GM18505 (cell line): Measurements from ENCODE around the gene PWWP2A.
"Not testable (repeated sequence)": the region's sequence is repeated elsewhere in the genome, so short reads cannot be mapped to it uniquely, and the experiment has no call there.

ENCODE experiments used
- ATAC-seq: cut with Tn5 transposase; IDR thresholded peaks from one replicate; pipeline ENCODE4 v1.9.1; 2021; ENCODE audit not compliant: unreplicated experiment
- POLR2A ChIP-seq: IDR thresholded peaks from 4 replicates; pipeline ENCODE4 v1.6.1; 2011; ENCODE audit warnings: borderline replicate concordance; ENCODE audit not compliant: insufficient read depth, insufficient read length; ENCODE audit errors: extremely low read depth

Gene PWWP2A

DNA sequence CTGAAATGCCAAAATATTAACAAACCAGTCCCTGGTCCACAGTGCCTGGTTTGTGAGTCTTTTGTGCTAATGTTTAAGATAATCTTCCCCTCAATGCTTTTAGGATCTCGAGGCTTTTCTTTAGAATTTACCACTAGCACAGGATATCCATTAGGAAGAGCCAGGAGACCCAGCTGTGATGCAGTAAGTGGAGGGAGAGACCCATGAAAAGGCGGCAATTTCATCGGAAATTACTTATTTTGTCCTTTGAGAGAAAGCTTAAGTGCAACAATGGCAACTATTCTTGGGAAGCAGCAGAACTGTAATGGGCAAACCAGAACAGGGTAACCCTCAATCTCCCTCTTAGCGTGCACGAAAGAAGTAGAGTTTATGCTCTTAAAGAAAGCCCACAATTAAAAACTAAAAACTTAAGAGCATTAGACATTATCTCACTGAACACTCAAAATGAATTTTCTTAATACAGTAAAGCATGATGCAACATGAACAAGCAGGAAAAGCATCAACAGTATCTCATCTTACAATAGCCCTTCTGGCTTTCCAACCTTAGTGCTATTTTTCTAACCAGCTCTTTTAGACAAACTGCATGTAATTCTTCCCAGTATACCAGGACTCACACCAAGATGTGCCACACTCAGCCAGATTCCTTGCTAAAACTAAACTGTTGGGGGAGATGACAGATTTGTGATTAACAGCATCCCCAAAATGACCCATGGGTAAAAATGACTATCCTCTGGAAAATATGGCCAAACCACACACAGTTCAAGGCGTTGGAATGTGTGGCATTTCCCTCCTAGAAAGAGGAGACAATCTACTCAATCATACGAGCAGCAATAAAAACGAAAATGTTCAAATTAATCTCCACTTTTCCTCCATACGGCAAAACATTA, 36.4 kb downstream of the PWWP2A start:
- ATAC-seq = no peak

DNA sequence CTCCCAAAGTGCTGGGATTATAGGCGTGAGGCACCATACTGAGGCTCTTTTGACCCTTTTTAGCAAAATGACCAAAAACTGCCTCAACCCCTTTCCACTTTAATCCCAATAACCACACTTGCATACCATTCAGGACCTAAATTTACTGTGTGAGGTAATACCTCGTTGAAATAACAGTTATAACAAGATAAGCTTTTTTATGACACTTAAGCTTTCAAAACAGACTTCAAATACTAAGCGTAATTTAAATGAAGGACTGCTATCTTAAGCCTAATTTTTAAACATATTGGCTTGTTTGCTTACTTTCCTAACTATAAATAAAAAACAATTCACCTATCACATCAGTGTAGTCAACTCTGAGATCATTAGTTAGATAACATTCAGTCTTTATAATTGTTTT, 37.8 kb downstream of the PWWP2A start:
- ATAC-seq = no peak
- TF ChIP-seq POLR2A = no peak

More for the DNA sequence above, 36.4 kb downstream of the PWWP2A start:
- TF ChIP-seq POLR2A = no peak

DNA sequence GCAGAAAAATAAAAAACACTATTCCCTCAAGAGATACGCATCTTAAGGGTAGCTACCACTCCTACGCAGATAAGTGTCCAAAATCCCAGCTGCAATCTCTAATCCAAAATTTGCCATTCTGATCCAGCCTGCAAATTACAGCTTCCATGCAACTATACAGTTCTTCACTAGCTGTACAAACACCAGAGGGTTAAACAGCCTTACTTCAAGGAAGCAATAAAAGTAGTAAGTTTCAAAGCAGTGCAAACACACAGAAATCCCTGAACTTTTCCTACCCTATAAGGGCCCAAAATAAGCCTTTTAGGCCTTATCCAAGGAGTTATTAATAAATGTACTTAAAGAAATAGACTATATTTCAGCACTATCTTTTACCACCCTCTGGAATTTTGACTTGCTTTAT, 39.5 kb downstream of the PWWP2A start:
- ATAC-seq = no peak
- TF ChIP-seq POLR2A = no peak

DNA sequence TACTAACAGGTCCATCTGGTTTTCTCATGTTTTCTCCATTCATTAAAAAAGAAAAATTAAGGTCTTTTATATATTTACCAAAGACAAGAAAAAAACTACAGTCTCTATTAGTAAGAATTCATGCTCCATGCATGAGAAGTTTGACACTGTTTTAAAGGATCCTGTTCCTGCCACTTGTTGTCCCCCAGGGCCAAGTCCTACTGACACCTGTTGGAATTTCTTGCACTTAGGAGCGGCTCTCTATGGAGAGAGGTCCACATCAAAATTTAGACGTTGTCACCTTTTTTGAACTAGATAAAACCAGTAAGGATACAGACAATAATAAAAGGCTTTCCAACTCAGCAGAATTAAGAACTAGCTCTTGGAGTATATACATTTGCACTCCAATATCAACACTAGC, 42.3 kb downstream of the PWWP2A start:
- ATAC-seq = no peak
- TF ChIP-seq POLR2A = no peak

DNA sequence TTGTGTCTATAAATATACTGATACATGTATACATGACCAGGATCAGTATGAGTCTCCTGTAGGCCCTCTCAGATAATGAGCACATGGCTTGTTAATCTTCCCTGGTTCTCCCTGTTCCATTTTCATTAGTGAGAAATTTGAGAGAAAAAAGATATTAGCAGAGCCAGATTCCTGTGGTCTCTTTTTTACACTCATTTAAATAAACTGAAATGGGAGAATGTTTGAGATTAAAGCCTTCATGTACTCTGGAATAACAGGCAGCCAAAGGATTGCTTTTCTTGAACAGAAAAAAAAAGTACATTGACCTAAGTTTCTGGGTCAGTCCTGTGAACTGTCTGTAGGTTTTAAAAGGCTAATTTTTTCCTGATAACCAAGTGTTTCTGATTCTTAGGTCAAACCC, 44.2 kb downstream of the PWWP2A start:
- TF ChIP-seq POLR2A = no peak
- no peak for ATAC-seq

DNA sequence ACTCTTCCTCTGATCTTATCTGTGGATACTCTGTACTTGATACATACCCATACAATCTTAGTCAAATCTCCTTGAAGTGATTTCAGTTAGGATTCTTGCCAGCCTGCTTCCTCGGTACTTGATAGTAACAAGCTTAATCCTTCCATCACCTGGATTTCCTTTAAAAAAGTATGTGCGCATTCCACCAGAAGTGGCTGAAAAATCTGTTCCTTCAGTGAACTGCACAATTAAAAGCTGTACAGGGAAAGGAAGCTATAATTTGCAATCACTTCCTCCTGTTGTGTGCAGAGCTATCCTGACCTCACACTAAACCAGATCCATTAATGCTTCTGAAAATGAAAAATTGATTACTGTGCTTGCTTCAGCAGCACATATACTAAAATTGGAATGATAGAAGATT, 47.3 kb downstream of the PWWP2A start:
- no peak for TF ChIP-seq POLR2A
- ATAC-seq = no peak

DNA sequence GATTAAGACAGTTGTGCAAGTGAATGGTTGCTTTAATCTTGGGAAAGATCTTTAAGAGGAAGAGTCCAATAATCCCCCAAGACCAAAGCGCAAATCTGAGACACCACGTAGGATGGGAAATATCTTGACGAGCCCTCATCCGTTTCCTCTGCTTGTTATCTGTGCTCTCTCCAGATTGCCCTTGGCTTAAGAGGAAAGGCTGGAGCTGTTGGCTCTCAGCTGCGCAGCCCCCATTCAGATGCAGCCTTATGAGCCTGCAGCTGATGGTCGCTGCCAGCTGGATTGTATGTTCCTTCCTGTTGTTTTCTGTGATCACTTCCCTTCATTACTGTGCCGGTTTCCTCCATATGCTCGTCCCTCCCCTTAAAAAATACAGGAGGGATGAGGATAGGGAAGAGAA, 47.7 kb downstream of the PWWP2A start:
- ATAC-seq = no peak
- no peak for TF ChIP-seq POLR2A

DNA sequence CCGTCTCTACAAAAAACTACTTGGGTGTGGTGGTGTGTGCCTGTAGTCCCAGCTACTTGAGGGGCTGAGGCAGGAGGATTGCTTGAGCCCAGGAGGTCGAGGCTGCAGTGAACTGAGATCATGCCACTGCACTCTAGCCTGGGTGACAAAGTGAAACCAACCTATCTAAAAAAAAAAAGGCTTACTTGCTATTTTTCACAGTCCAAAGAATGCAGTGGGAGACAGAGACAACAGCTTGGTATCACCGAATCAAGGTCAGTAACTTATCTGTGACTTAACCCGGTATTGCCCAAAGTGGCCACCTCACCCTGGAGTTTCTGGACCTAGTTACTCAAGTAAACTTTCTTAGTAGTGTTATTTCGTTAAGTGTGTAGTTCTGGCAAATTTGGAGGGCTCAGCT, 50.1 kb downstream of the PWWP2A start:
- not testable (repeated sequence) for ATAC-seq

DNA sequence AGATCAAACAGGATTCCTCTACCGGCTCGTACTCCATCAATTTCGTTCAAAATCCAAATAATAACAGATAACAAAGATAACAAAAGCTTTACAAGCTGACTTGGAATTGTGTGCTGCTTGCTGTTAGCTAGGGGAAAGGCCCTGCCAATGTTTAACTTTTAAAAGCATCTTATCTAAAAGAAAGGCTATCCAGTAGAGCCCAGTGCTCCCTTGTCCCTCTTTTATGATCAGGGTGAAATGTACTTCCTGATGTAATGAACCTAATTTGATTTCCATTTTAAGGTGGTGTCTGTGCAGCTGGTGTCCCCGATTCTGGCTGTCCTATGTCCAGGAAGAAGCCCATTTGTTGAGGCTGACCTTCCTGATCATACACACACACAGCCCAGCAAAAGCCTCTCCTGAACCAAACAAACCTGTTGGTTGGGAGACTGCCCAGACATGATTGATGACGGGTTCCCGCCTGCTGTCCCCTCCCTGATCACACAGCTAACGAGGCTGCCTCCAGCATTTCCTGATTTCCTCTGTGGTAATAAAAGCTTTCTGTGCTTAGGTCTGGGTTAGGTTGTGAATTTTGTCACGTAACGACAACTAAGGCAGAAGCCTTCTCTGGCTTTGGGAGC, 54.1 kb downstream of the PWWP2A start:
- no peak for TF ChIP-seq POLR2A
- no peak for ATAC-seq

DNA sequence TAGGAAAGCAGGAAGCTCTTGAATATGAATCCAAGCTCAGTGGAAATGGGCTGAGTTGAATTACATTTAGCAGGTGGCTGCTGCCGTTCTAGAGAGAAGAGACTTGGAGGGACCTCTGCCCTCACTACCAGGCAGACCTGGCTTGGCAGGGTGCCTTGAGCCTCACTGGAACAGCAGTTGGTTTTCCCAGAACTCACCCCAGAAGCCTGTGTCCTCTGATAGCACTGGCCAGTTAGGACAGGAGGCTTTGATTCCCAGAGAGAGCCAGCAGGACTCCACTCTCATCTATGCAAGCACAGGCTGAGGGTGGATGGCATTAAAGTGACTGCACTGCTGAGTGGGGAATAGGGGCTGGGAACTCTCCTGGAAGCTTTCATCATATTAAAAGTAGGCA, 54.8 kb downstream of the PWWP2A start:
- TF ChIP-seq POLR2A = no peak
- no peak for ATAC-seq

DNA sequence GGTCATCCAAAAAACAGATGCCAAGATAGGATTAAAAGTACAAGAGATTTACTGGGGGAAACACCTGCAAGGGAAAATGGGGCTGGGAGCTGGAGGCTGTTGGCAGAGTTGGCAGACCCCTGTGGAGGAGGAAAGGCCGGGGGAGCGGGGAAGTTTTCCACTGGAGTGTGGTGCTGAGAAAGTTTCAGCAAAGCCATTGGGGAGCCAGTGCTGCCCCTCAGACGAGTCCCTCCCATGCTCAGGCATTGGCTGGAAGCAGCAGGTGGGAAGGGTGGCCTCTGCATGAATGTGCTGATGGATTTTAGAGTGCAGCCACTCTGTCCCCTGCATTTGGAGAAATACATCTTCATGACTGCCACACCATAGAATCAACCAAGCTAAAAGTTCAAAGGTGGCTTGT, 57.5 kb downstream of the PWWP2A start:
- ATAC-seq = no peak
- TF ChIP-seq POLR2A = no peak

DNA sequence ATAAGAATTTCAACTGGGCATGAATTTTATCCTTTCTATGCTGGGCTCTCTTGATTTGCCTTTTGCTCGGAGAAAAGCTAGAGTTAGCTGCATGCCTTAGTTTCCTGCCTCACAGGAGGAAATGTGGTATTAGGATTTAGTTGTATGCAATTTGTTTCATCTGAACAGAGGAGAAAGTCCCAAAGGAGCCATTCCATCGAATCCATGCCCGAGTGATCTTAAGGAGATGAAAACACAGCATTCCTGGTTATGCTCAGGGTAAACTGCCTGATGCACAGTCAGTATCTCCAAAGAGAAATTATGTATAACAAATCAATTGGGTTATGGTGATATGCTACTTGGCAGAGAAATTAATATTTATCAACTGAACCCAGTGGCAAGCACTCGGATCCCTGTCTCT, 59.2 kb downstream of the PWWP2A start:
- no peak for ATAC-seq
- TF ChIP-seq POLR2A = no peak

DNA sequence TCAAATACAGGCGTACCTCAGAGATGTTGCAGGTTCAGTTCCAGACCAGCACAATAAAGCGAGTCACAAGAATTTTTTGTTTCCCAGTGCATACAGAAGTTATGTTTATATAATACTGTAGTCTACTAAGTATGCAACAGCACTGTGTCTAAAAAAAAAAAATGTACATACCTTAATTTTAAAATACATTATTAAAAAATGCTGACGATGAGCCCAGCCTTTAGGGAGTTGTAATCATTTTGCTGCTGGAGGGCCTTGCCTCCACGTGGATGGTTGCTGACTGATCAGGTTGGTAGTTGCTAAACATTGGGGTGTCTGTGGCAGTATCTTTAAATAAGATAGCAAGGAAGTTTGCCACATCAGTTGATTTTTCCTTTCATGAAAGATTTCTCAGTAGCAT, 62.0 kb downstream of the PWWP2A start:
- ATAC-seq = no peak

DNA sequence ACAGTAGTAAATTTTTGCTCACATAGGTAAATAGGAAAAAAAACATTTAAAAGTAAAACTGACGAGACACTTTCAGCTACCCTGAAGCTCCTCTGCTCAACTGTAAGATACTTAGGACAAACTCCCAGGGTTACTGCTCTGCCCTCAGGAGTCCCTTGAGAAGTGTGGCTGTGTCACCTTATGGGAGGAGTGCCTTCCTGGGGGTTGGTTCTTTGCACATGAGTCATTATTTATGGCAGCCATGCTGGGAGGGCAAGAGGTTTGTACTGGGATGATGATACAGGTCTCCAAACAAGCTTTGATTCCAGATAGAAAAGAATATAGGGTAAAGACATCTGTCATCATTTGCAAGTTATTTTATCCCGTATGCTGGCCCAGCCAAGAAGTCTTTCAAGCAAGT, 64.4 kb downstream of the PWWP2A start:
- no peak for TF ChIP-seq POLR2A
- ATAC-seq = no peak

More for the DNA sequence above, 62.0 kb downstream of the PWWP2A start:
- TF ChIP-seq POLR2A = no peak

DNA sequence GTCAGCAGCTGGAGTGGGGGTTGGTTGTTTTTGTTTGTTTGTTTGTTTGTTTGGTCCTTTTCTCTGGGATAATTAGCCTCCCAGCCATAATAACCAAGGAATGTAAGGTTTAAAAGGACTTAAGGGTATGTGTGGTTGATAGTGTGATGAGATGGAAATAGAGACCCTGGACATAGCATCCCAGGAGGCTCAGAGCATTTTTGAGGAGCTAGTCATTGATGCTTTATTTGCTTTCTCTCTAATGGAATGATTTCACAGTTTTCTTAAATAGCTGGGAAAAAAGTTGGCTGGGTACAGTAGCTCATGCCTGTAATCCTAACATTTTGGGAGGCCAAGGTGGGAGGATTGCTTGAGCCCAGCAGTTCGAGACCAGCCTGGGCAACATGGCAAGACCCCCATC, 65.2 kb downstream of the PWWP2A start:
- TF ChIP-seq POLR2A = no peak
- no peak for ATAC-seq

DNA sequence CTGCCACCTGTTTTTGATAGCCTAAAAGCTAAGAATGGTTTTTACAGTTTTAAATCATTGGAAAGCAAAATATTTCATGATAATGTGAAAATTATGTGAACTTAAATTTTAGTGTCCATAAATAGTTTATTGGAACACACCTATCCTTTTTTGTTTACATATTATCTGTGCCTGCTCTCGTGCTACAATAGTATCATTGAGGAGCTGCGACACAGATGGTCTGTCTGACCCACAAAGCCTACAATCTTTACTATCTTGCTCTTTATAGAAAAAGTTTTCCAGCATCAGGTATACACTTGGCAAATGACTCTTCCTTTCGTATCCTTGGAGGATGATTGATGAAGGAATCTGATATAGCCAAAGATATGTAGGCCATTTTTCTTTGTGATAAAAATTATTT, 70.2 kb downstream of the PWWP2A start:
- no peak for ATAC-seq
- TF ChIP-seq POLR2A = no peak
